ENCODE measurements around the gene UBE2G2.

UBE2G2 gene

GRCh38 chr21:44749116-44749758 lies 52.4 kb downstream of the UBE2G2 start:
- Histone ChIP-seq H4K8ac (ENCODE audit: low read depth, low read length) (no peak overlapping the region), H3K27ac (ENCODE audit: low read depth, low read length) (no peak overlapping the region), H3K18ac (ENCODE audit: low read length) (peak overlapping the region; percentile 64), H2BK120ac (ENCODE audit: low read depth, low read length) (no peak overlapping the region), H3K4me1 (ENCODE audit: control insufficient read depth, low read depth, low read length) (peaks cover 4% of the 10 kb centered on the region), H3K9ac (ENCODE audit: low read length) (peak overlapping the region; percentile 70), H3K79me2 (ENCODE audit: control insufficient read depth, insufficient read depth, low read length) (no peaks in the 10 kb centered on the region), H3K4me3 (ENCODE audit: low read length) (peak overlapping the region; percentile 1), H2BK5ac (ENCODE audit: low read length) (peak overlapping the region; percentile 5), H3K79me1 (ENCODE audit: low read length) (no peaks in the 10 kb centered on the region), H3K4me2 (ENCODE audit: low read length) (peak overlapping the region; percentile 39), H3K27me3 (ENCODE audit: insufficient read depth, low read length, poor library complexity) (no peaks in the 10 kb centered on the region), H2AK5ac (ENCODE audit: low read length) (peak overlapping the region; percentile 69), H3K23ac (ENCODE audit: low read length) (peak overlapping the region; percentile 89), H3K56ac (ENCODE audit: low read length) (peak overlapping the region; percentile 88), H3K36me3 (ENCODE audit: control insufficient read depth, insufficient read depth, low read length) (no peaks in the 10 kb centered on the region), H4K5ac (ENCODE audit: low read length) (no peak overlapping the region), H3K4ac (ENCODE audit: low read depth, low read length) (peak overlapping the region; percentile 83), H2BK15ac (replicated peaks; ENCODE audit: low read depth) (no peak overlapping the region)
- no peak for DNase-seq
- no CpG with 5 or more reads among the region's 26 CpGs for WGBS (ENCODE audit: extremely low coverage, insufficient coverage, low lambda C conversion rate)

DNA sequence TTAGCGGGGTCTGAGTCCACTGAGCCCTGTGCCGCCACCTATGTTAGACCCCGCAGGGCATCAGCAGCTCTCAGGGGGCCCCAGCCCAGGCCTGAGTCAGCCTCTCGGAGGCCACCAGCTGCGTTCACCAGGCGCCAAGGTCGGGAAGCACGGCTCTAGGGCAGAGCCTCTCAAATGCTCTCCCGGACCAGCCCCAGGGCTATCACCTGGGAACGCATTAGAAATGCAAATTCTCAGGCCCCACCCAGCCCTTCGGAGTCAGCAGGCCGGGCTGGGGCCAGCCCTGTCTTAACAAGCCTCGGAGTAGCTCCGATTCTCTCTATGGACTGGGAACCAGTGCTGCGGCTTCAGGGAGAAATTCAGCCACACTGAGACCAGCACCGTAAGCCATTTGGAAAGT lies 53.0 kb downstream of the UBE2G2 start:
- H3K56ac ChIP-seq (ENCODE audit: low read length), result peak overlapping the region; percentile 88
- H3K18ac ChIP-seq (ENCODE audit: low read length), result peak overlapping the region; percentile 64
- no peak overlapping the region for H3K23ac ChIP-seq (ENCODE audit: low read length)
- no peak overlapping the region for H3K27ac ChIP-seq (ENCODE audit: low read depth, low read length)
- no peak overlapping the region for H4K8ac ChIP-seq (ENCODE audit: low read depth, low read length)
- no peak overlapping the region for H2BK120ac ChIP-seq (ENCODE audit: low read depth, low read length)
- no peaks in the 10 kb centered on the region for H3K79me2 ChIP-seq (ENCODE audit: control insufficient read depth, insufficient read depth, low read length)
- DNase-seq, result peak; percentile 94
- H3K9ac ChIP-seq (ENCODE audit: low read length), result peak overlapping the region; percentile 70
- H4K5ac ChIP-seq (ENCODE audit: low read length), result no peak overlapping the region
- no peak overlapping the region for H3K4me3 ChIP-seq (ENCODE audit: low read length)
- H2BK15ac ChIP-seq (replicated peaks; ENCODE audit: low read depth), result no peak overlapping the region
- H3K4me1 ChIP-seq (ENCODE audit: control insufficient read depth, low read depth, low read length), result peaks cover 4% of the 10 kb centered on the region
- no CpG with 5 or more reads among the region's 16 CpGs for WGBS (ENCODE audit: extremely low coverage, insufficient coverage, low lambda C conversion rate)
- no peaks in the 10 kb centered on the region for H3K36me3 ChIP-seq (ENCODE audit: control insufficient read depth, insufficient read depth, low read length)
- no peak overlapping the region for H2AK5ac ChIP-seq (ENCODE audit: low read length)
- H3K27me3 ChIP-seq (ENCODE audit: insufficient read depth, low read length, poor library complexity), result no peaks in the 10 kb centered on the region
- peak overlapping the region; percentile 39 for H3K4me2 ChIP-seq (ENCODE audit: low read length)
- no peaks in the 10 kb centered on the region for H3K79me1 ChIP-seq (ENCODE audit: low read length)
- H3K4ac ChIP-seq (ENCODE audit: low read depth, low read length), result no peak overlapping the region
- H2BK5ac ChIP-seq (ENCODE audit: low read length), result peak overlapping the region; percentile 5

GRCh38 chr21:44742418-44743153 lies 59.0 kb downstream of the UBE2G2 start:
- no peak overlapping the region for H3K4me2 ChIP-seq (ENCODE audit: low read length)
- H3K27ac ChIP-seq (ENCODE audit: low read depth, low read length), result no peak overlapping the region
- no peaks in the 10 kb centered on the region for H3K79me1 ChIP-seq (ENCODE audit: low read length)
- H2BK5ac ChIP-seq (ENCODE audit: low read length), result no peak overlapping the region
- H2BK120ac ChIP-seq (ENCODE audit: low read depth, low read length), result no peak overlapping the region
- H4K8ac ChIP-seq (ENCODE audit: low read depth, low read length), result no peak overlapping the region
- H2AK5ac ChIP-seq (ENCODE audit: low read length), result no peak overlapping the region
- DNase-seq, result no peak
- H3K56ac ChIP-seq (ENCODE audit: low read length), result no peak overlapping the region
- no peak overlapping the region for H3K23ac ChIP-seq (ENCODE audit: low read length)
- no peak overlapping the region for H3K9ac ChIP-seq (ENCODE audit: low read length)
- H3K4ac ChIP-seq (ENCODE audit: low read depth, low read length), result no peak overlapping the region
- no peak overlapping the region for H4K5ac ChIP-seq (ENCODE audit: low read length)
- H3K18ac ChIP-seq (ENCODE audit: low read length), result no peak overlapping the region
- H3K27me3 ChIP-seq (ENCODE audit: insufficient read depth, low read length, poor library complexity), result no peaks in the 10 kb centered on the region
- WGBS (ENCODE audit: extremely low coverage, insufficient coverage, low lambda C conversion rate), result no CpG with 5 or more reads among the region's 1 CpG
- H3K79me2 ChIP-seq (ENCODE audit: control insufficient read depth, insufficient read depth, low read length), result no peaks in the 10 kb centered on the region
- no peak overlapping the region for H2BK15ac ChIP-seq (replicated peaks; ENCODE audit: low read depth)
- H3K4me1 ChIP-seq (ENCODE audit: control insufficient read depth, low read depth, low read length), result no peaks in the 10 kb centered on the region
- no peaks in the 10 kb centered on the region for H3K36me3 ChIP-seq (ENCODE audit: control insufficient read depth, insufficient read depth, low read length)
- H3K4me3 ChIP-seq (ENCODE audit: low read length), result no peak overlapping the region

DNA sequence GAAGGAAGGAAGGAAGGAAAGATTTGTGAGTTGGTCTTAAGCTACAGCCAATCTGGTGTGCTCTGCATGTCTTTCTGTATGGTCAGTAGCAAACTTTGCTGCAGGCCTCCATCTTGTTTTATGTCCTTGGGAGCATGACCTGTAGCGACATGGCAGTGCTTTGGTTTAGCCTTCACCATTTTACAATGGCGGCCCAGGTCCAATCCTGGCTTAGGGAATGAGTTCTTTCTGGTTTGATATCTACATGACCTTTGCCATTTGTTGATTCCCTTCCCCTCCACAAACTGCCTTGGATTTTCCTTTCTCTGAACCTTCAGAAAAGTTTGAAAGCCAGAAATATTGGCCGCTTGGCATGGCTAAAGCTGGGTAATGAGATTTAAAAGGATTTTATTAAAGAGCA lies 59.7 kb downstream of the UBE2G2 start:
- DNase-seq, result no peak
- H3K56ac ChIP-seq (ENCODE audit: low read length), result no peak overlapping the region
- H2AK5ac ChIP-seq (ENCODE audit: low read length), result no peak overlapping the region
- H3K4ac ChIP-seq (ENCODE audit: low read depth, low read length), result no peak overlapping the region
- no peak overlapping the region for H3K4me2 ChIP-seq (ENCODE audit: low read length)
- no peak overlapping the region for H2BK5ac ChIP-seq (ENCODE audit: low read length)
- H3K23ac ChIP-seq (ENCODE audit: low read length), result no peak overlapping the region
- no CpG with 5 or more reads among the region's 3 CpGs for WGBS (ENCODE audit: extremely low coverage, insufficient coverage, low lambda C conversion rate)
- no peaks in the 10 kb centered on the region for H3K79me1 ChIP-seq (ENCODE audit: low read length)
- no peak overlapping the region for H4K5ac ChIP-seq (ENCODE audit: low read length)
- no peak overlapping the region for H4K8ac ChIP-seq (ENCODE audit: low read depth, low read length)
- H3K27me3 ChIP-seq (ENCODE audit: insufficient read depth, low read length, poor library complexity), result no peaks in the 10 kb centered on the region
- H3K36me3 ChIP-seq (ENCODE audit: control insufficient read depth, insufficient read depth, low read length), result no peaks in the 10 kb centered on the region
- no peak overlapping the region for H3K27ac ChIP-seq (ENCODE audit: low read depth, low read length)
- H3K18ac ChIP-seq (ENCODE audit: low read length), result no peak overlapping the region
- H2BK15ac ChIP-seq (replicated peaks; ENCODE audit: low read depth), result no peak overlapping the region
- no peaks in the 10 kb centered on the region for H3K79me2 ChIP-seq (ENCODE audit: control insufficient read depth, insufficient read depth, low read length)
- H3K4me3 ChIP-seq (ENCODE audit: low read length), result no peak overlapping the region
- no peaks in the 10 kb centered on the region for H3K4me1 ChIP-seq (ENCODE audit: control insufficient read depth, low read depth, low read length)
- no peak overlapping the region for H2BK120ac ChIP-seq (ENCODE audit: low read depth, low read length)
- no peak overlapping the region for H3K9ac ChIP-seq (ENCODE audit: low read length)

GRCh38 chr21:44740742-44741141 lies 60.9 kb downstream of the UBE2G2 start:
- Histone ChIP-seq H3K23ac (ENCODE audit: low read length) (no peak overlapping the region), H3K27ac (ENCODE audit: low read depth, low read length) (no peak overlapping the region), H3K4me1 (ENCODE audit: control insufficient read depth, low read depth, low read length) (no peaks in the 10 kb centered on the region), H4K5ac (ENCODE audit: low read length) (no peak overlapping the region), H3K4me3 (ENCODE audit: low read length) (no peak overlapping the region), H3K18ac (ENCODE audit: low read length) (no peak overlapping the region), H3K79me2 (ENCODE audit: control insufficient read depth, insufficient read depth, low read length) (no peaks in the 10 kb centered on the region), H3K4me2 (ENCODE audit: low read length) (no peak overlapping the region), H3K56ac (ENCODE audit: low read length) (no peak overlapping the region), H4K8ac (ENCODE audit: low read depth, low read length) (no peak overlapping the region), H2BK15ac (replicated peaks; ENCODE audit: low read depth) (no peak overlapping the region), H3K9ac (ENCODE audit: low read length) (no peak overlapping the region), H2BK120ac (ENCODE audit: low read depth, low read length) (no peak overlapping the region), H3K27me3 (ENCODE audit: insufficient read depth, low read length, poor library complexity) (no peaks in the 10 kb centered on the region), H2AK5ac (ENCODE audit: low read length) (no peak overlapping the region), H3K79me1 (ENCODE audit: low read length) (no peaks in the 10 kb centered on the region), H2BK5ac (ENCODE audit: low read length) (no peak overlapping the region), H3K4ac (ENCODE audit: low read depth, low read length) (no peak overlapping the region), H3K36me3 (ENCODE audit: control insufficient read depth, insufficient read depth, low read length) (no peaks in the 10 kb centered on the region)
- WGBS (ENCODE audit: extremely low coverage, insufficient coverage, low lambda C conversion rate), result no CpG with 5 or more reads among the region's 7 CpGs
- DNase-seq, result no peak
